Ectodermal cell (in vitro differentiated cells): ENCODE data around the gene CNNM1. TPM values are rescaled to one million over a fixed set of nuclear protein-coding genes. Genes with fewer than 3 reads are reported as not detected.

Experiments used
- H3K27ac ChIP-seq: 2 replicates; pipeline ENCODE4 v1.7.0; 2013; ENCODE audit warnings: mild to moderate bottlenecking, low read depth, low read length; ENCODE audit not compliant: insufficient read depth, poor library complexity, severe bottlenecking
- H3K27me3 ChIP-seq: 2 replicates; pipeline ENCODE4 v1.7.0; 2013; ENCODE audit warnings: mild to moderate bottlenecking, low read length; ENCODE audit not compliant: insufficient read depth, control insufficient read depth, poor library complexity, severe bottlenecking
- H3K36me3 ChIP-seq: one replicate; pipeline ENCODE4 v1.7.0; 2013; ENCODE audit warnings: low read length; ENCODE audit not compliant: control insufficient read depth, insufficient read depth
- H3K4me1 ChIP-seq: one replicate; pipeline ENCODE4 v1.7.0; 2013; ENCODE audit warnings: low read length; ENCODE audit not compliant: control insufficient read depth, insufficient read depth
- H3K4me3 ChIP-seq: 2 replicates; pipeline ENCODE4 v1.7.0; 2013; ENCODE audit warnings: low read depth, low read length, control low read depth; ENCODE audit not compliant: insufficient read depth
- H3K9me3 ChIP-seq: 2 replicates; pipeline ENCODE4 v1.7.0; 2013; ENCODE audit warnings: mild to moderate bottlenecking, low read length, moderate library complexity; ENCODE audit not compliant: control insufficient read depth
- WGBS, 2 experiments: methylation state at CpG; one replicate each; pipeline ENCODE4 v1.1.7; 2013; ENCODE audit warnings: missing lambda C conversion rate in 2 of 2; 5-methylcytosine and 5-hydroxymethylcytosine counted together
- polyA plus RNA-seq, 4 experiments: library from polyadenylated mRNA; stranded (reverse); fragments of 50-300 nt; gene quantifications; one replicate each; pipeline ENCODE4 v1.2.3, GENCODE V29; 2013

Gene CNNM1
- polyA plus RNA-seq (2013, experiment 1 of 4): 0.48 TPM
- 0.52 TPM for polyA plus RNA-seq (2013, experiment 2 of 4)
- polyA plus RNA-seq (2013, experiment 3 of 4): 0.21 TPM
- polyA plus RNA-seq (2013, experiment 4 of 4): 0.49 TPM

DNA sequence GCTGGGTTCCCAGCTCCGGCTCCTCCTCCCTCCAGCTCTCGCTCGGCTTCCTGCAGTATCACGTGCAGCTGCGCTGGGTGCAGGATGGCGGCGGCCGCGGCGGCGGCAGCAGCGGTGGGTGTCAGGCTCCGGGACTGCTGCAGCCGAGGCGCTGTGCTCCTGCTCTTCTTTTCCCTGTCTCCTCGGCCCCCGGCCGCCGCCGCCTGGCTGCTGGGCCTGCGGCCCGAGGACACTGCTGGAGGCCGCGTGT, at the start of gene CNNM1:
Gene CNNM1 (plus strand): TSS at position 53 of the 250 bp plus-strand sequence. CDS start 32 bp downstream, at position 85.
- WGBS, 2 experiments: 1% methylated on average over 24 of the region's 24 CpGs
- H3K4me3 ChIP-seq: peak within 1 kb of the TSS; percentile 52
- H3K4me1 ChIP-seq: no peaks in the 10 kb centered on the region
- H3K27ac ChIP-seq: no peak within 1 kb of the TSS
- H3K36me3 ChIP-seq: no peaks in the 10 kb centered on the region
- peaks cover 50% of the 10 kb centered on the region for H3K27me3 ChIP-seq
- H3K9me3 ChIP-seq: no peaks in the 10 kb centered on the region

- no peaks in the 10 kb centered on the region for H3K36me3 ChIP-seq
- H3K27me3 ChIP-seq: no peaks in the 10 kb centered on the region
- H3K9me3 ChIP-seq: peaks cover 4% of the 10 kb centered on the region
- H3K4me3 ChIP-seq: no peak overlapping the region
- no peaks in the 10 kb centered on the region for H3K4me1 ChIP-seq
- WGBS, 2 experiments: 40 to 53% methylated on average over 1 of the region's 1 CpG
- no peak overlapping the region for H3K27ac ChIP-seq
These were observed 49.5 kb upstream of the CNNM1 start for GRCh38 chr10:99279626-99280111.

DNA sequence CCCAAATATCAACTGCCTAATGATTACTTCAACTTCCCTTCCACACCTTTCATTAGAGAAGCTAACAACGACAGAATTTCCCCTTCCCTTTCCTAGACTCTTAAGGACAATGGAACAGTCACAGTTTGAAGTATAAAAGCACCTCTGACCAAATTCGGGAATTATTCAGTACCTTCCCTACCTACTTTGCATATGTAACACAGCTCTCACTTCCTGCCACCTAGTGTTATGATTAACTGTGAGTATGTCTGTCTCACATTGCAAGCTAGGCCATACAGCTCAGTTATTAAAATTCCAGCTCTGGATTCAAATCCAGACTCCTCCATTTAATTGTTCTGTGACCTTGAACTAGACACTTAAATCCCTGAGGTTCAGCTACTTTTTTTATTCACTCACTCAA, 48.7 kb upstream of the CNNM1 start:
- H3K27me3 ChIP-seq: no peaks in the 10 kb centered on the region
- no peaks in the 10 kb centered on the region for H3K36me3 ChIP-seq
- peaks cover 4% of the 10 kb centered on the region for H3K9me3 ChIP-seq
- no peak overlapping the region for H3K4me3 ChIP-seq
- H3K27ac ChIP-seq: no peak overlapping the region
- WGBS, 2 experiments: 35 to 58% methylated on average over 2 of the region's 2 CpGs
- no peaks in the 10 kb centered on the region for H3K4me1 ChIP-seq

DNA sequence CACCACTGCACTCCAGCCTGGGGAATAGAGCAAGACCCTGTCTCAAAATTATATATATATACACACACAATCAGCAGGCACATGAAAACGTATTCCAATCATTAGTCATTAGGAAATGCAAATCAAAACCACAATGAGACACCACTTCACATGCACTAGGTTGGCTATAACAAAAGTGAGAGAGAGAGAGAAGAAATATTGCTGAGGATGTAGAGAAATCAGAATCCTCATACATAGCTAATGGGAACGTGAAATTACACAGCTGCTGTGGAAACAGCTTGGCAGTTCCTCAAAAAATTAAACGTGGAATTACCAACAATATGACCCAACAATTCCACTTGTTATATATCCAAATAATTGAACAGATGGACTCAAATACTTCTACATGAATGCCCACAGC, 43.3 kb upstream of the CNNM1 start:
- Histone ChIP-seq H3K9me3 (peaks cover 4% of the 10 kb centered on the region), H3K4me3 (no peak overlapping the region), H3K4me1 (no peaks in the 10 kb centered on the region), H3K36me3 (no peaks in the 10 kb centered on the region), H3K27me3 (no peaks in the 10 kb centered on the region), H3K27ac (no peak overlapping the region)
- WGBS, 2 experiments: 58 to 62% methylated on average over 3 of the region's 3 CpGs

- Histone ChIP-seq H3K36me3 (no peaks in the 10 kb centered on the region), H3K27me3 (no peaks in the 10 kb centered on the region), H3K4me1 (no peaks in the 10 kb centered on the region), H3K4me3 (no peak overlapping the region), H3K27ac (no peak overlapping the region), H3K9me3 (no peaks in the 10 kb centered on the region)
- 82 to 96% methylated on average over 1 of the region's 1 CpG for WGBS, 2 experiments
These were observed 38.9 kb upstream of the CNNM1 start for GRCh38 chr10:99290306-99290705.

DNA sequence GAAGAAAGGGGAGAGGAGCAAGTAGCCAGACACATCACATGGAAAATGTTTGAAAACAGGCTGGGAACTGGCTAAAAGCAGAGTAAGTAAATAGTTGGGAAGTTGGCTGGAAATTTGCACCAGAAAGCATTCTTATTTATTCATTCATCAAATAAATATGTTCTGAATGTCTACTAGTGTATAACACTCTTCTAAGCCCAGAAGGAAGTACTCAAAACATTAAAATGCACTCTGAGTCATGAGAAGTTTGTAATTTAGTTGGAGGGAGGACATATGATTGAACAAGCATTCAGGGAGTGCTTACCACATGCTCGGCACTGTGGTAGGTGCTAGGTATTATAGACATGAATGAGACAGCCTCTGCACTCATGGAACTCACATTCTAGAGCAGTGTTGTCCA, 37.0 kb upstream of the CNNM1 start:
- Histone ChIP-seq H3K36me3 (no peaks in the 10 kb centered on the region), H3K4me1 (no peaks in the 10 kb centered on the region), H3K9me3 (no peaks in the 10 kb centered on the region), H3K4me3 (no peak overlapping the region), H3K27me3 (no peaks in the 10 kb centered on the region), H3K27ac (no peak overlapping the region)
- WGBS, 2 experiments: 86 to 90% methylated on average over 1 of the region's 1 CpG

GRCh38 chr10:99296605-99297004, 32.6 kb upstream of the CNNM1 start:
- Histone ChIP-seq H3K27me3 (no peaks in the 10 kb centered on the region), H3K36me3 (no peaks in the 10 kb centered on the region), H3K27ac (no peak overlapping the region), H3K9me3 (no peaks in the 10 kb centered on the region), H3K4me3 (no peak overlapping the region), H3K4me1 (no peaks in the 10 kb centered on the region)
- 74 to 76% methylated on average over 5 of the region's 5 CpGs for WGBS, 2 experiments

DNA sequence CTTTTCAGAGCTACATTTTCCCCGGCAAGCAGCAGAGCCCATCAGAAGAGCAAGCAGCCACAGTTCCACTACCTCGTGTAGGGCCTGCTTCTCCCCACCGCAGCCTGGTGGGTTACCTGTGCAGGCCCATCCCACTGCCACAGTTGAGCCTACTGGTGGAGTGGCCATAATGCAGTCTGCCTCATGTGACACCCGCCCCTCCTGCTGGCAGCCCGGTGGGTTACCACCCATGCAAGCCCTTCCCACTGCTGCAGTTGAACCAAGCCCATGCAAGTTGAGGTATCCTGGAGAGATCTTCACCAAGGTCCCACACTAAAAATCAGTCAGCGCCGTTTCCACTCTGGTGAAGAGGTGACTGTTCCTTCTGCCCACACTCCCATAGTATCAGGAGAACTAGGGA, 32.1 kb upstream of the CNNM1 start:
- no peaks in the 10 kb centered on the region for H3K27me3 ChIP-seq
- 91 to 95% methylated on average over 7 of the region's 7 CpGs for WGBS, 2 experiments
- H3K27ac ChIP-seq: no peak overlapping the region
- no peak overlapping the region for H3K4me3 ChIP-seq
- H3K9me3 ChIP-seq: no peaks in the 10 kb centered on the region
- H3K36me3 ChIP-seq: no peaks in the 10 kb centered on the region
- H3K4me1 ChIP-seq: no peaks in the 10 kb centered on the region

GRCh38 chr10:99303899-99304861, 25.0 kb upstream of the CNNM1 start:
- Histone ChIP-seq H3K36me3 (no peaks in the 10 kb centered on the region), H3K9me3 (peaks cover under 1% of the 10 kb centered on the region), H3K27me3 (no peaks in the 10 kb centered on the region), H3K27ac (no peak overlapping the region), H3K4me3 (no peak overlapping the region), H3K4me1 (no peaks in the 10 kb centered on the region)
- WGBS, 2 experiments: 54 to 57% methylated on average over 5 of the region's 5 CpGs

- no peak overlapping the region for H3K4me3 ChIP-seq
- no peaks in the 10 kb centered on the region for H3K27me3 ChIP-seq
- H3K36me3 ChIP-seq: no peaks in the 10 kb centered on the region
- no peaks in the 10 kb centered on the region for H3K4me1 ChIP-seq
- H3K27ac ChIP-seq: no peak overlapping the region
- peaks cover 2% of the 10 kb centered on the region for H3K9me3 ChIP-seq
These were observed 24.3 kb upstream of the CNNM1 start for GRCh38 chr10:99304862-99305229.
